Activated naive CD8-positive, alpha-beta T cell treated with anti-CD3 and anti-CD28 coated beads, Interleukin-2, amount 10 ng/mL, durations not matched to agents 7 days and 5 days (primary cell): ENCODE measurements around the gene CKAP4. TPM values are rescaled to one million over a fixed set of nuclear protein-coding genes. Genes with fewer than 3 reads are reported as not detected.

ENCODE experiments used
- ATAC-seq: fragments of 150-1000 bp; cut with Tn5 transposase; one replicate; pipeline ENCODE4 v1.10.0; 2021; ENCODE audit warnings: low read depth, moderate library complexity
- POLR2A ChIA-PET: fragments of 350-600 bp; sonication (Branson Sonifier 250); formaldehyde crosslinking; loops from one replicate; lab custom pipeline; 2021; ENCODE audit warnings: antibody characterized with exemption; lab: Charles Lee
- DNase-seq: peaks from one replicate; pipeline ENCODE4 v3.0.0; 2021
- H3K27ac Mint-ChIP-seq: one replicate; pipeline ENCODE4 v1.8.0; 2022; ENCODE audit warnings: mild to moderate bottlenecking, mixed read lengths
- H3K27me3 Mint-ChIP-seq: one replicate; pipeline ENCODE4 v1.8.0; 2022; ENCODE audit warnings: mild to moderate bottlenecking, moderate library complexity, mixed read lengths
- H3K36me3 Mint-ChIP-seq: one replicate; pipeline ENCODE4 v1.8.0; 2021; ENCODE audit warnings: mild to moderate bottlenecking, mixed read lengths
- H3K4me1 Mint-ChIP-seq: one replicate; pipeline ENCODE4 v1.8.0; 2021; ENCODE audit warnings: mixed read lengths
- H3K4me3 Mint-ChIP-seq: one replicate; pipeline ENCODE4 v1.8.0; 2022; ENCODE audit warnings: mild to moderate bottlenecking, moderate library complexity, mixed read lengths
- H3K9me3 Mint-ChIP-seq: one replicate; pipeline ENCODE4 v1.8.0; 2021; ENCODE audit warnings: mixed read lengths
- total RNA-seq, 2 experiments: library from RNA; stranded (reverse); gene quantifications; one replicate each; pipeline ENCODE4 v1.2.3, GENCODE V29; 2021

The CKAP4 gene
- total RNA-seq, 2 experiments from 2014 or later = 3.9 TPM

DNA sequence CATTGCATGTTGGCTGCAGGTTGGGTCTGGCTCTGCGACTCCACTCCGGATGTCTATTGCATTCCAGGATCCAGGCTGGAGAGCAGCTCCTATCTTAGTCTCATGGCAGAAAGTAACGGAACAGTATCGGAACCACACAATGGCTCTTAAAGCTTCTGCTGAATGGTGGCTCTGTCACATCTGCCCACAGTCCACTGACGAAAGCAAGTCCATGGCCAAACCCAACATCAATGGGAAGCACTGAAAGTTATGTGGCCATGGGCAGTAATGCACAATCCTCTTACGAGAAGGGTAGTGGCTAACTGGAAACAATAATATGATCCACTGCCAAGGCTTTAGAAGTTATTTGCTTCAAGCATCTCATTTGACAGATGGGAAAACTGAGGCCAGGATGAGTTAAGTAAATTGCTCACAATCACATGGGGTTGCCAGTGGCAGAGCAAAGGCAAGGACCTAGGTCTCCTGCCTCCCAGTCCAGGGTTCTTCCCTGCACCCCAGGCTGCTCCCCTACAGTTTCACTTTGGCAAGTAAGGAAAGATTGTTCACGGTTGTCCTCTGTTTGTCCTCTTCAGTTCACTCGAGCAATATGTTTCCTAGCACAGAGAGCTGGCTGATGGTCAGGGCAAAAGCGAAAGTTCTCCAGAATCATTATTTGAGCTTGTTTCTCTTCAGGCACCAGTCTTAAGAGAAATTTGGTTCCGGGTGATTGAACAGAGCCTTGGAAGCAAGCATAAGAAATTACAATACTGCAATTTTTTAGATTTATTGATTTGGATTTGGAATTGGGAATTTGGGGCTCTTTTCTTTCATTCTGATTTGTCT is 54.2 kb downstream of the CKAP4 start:
- no peak overlapping the region for H3K27ac Mint-ChIP-seq
- POLR2A ChIA-PET = no interaction called here
- DNase-seq = no peak
- H3K36me3 Mint-ChIP-seq = no peaks in the 10 kb centered on the region
- H3K27me3 Mint-ChIP-seq = peaks cover 14% of the 10 kb centered on the region
- no peaks in the 10 kb centered on the region for H3K4me1 Mint-ChIP-seq
- no peaks in the 10 kb centered on the region for H3K9me3 Mint-ChIP-seq
- no peak overlapping the region for H3K4me3 Mint-ChIP-seq
- no peak for ATAC-seq

DNA sequence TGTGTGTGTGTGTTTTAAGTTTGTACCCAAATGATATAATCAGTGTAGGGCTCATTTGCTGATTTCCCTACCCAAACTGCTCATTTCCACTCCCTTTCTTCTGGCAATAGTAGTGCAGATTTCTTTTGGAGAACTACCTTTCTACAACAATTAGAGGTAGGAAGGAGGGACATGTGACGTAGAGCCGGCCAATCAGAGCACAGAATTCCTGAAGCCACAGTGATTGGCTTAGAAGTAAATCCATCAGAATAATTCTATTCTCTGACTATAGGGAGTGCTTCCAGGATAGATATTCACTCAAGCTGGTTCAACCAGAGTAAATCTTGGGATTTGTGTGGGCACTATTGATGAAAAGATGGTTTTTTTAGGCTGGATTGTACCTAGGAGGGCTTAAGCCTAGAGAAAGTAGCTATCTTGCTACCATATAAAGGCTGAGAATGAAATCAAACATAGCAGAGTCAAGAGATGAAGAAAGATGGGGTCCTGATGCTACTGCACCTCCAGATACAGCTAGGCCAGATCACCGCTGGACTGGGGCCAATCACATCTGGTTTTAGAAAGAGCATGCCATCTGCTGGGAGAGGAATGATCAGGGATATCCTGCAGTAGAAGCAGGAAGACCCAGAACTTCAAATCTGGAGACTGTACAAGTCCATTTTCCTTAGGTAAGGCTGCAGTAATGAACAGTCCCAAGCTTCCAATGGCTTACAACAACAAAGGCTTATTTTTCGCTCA is 55.0 kb downstream of the CKAP4 start:
- no peak for ATAC-seq
- Mint-ChIP-seq H3K4me1 (no peaks in the 10 kb centered on the region), H3K27me3 (peaks cover 16% of the 10 kb centered on the region), H3K36me3 (no peaks in the 10 kb centered on the region), H3K9me3 (no peaks in the 10 kb centered on the region), H3K27ac (no peak overlapping the region), H3K4me3 (no peak overlapping the region)
- POLR2A ChIA-PET = no interaction called here
- no peak for DNase-seq

DNA sequence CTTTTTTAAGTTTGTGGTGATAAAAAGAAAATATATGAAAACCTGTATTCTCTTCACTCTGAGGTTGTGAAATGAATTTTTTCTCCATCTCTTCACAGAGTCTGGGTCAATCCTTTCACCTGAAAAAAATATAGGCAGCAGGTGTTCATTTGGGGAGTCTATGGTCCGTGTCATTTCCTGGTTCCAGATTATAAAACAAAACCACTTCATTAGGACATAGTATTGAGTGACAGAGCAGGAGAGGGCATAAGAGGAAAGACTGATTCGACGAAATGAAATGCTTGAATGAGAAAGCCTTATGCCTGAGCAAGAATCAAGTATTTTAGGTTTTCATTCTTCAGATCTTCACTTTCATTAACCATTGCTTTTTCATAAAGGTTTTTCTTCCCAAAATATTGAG is 57.2 kb downstream of the CKAP4 start:
- ATAC-seq (no peak), DNase-seq (no peak)
- H3K36me3 Mint-ChIP-seq = no peaks in the 10 kb centered on the region
- no peaks in the 10 kb centered on the region for H3K9me3 Mint-ChIP-seq
- no peak overlapping the region for H3K4me3 Mint-ChIP-seq
- no peak overlapping the region for H3K27ac Mint-ChIP-seq
- POLR2A ChIA-PET = no interaction called here
- H3K4me1 Mint-ChIP-seq = no peaks in the 10 kb centered on the region
- peaks cover 15% of the 10 kb centered on the region for H3K27me3 Mint-ChIP-seq

DNA sequence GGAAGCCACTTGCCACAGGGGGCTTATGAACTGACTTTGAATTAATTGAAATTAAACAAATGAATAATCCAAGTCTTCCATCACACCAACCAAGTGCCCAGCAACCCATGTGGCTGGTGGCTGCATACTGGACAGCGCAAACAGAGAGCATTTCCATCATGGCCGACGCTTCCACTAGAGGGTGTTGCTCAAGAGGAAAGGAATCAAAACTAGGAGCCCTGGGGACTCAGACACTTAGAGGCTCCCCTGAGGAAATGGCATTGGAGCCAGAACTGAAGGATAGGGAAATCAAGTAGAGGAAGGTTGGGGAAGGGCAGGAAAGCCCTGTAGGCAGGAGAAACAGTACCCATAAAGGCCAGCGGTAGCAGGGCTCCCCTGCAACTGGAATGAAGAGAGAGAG is 58.5 kb downstream of the CKAP4 start:
- Mint-ChIP-seq H3K36me3 (no peaks in the 10 kb centered on the region), H3K27me3 (peaks cover 17% of the 10 kb centered on the region), H3K4me3 (no peak overlapping the region), H3K9me3 (no peaks in the 10 kb centered on the region), H3K27ac (no peak overlapping the region), H3K4me1 (no peaks in the 10 kb centered on the region)
- POLR2A ChIA-PET = no interaction called here
- ATAC-seq (no peak), DNase-seq (no peak)

DNA sequence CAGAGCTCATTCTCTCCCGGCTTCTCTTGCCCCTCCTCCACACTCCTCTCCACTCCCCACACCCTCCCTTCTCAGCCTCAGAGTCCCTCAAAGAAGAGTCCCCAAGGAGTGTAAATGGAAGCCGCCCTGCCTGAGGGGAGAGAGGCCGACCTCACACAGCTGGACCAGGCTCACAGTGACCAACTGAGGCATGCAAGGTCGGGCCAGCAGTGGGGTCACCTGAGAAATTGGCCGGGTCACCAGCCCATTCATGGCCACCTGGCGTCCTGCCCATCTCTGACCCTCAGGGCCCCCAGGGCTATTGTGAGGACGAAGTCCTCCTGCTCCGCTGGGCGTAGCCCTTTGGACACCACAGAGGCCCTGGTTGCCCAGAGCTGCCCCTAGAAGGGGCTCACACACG is 59.6 kb downstream of the CKAP4 start:
- no peak for DNase-seq
- Mint-ChIP-seq H3K4me1 (no peaks in the 10 kb centered on the region), H3K27ac (no peak overlapping the region), H3K36me3 (no peaks in the 10 kb centered on the region), H3K27me3 (peaks cover 17% of the 10 kb centered on the region), H3K4me3 (no peak overlapping the region), H3K9me3 (no peaks in the 10 kb centered on the region)
- ATAC-seq = no peak
- POLR2A ChIA-PET = no interaction called here

Other genes starting within 250 kb of the CKAP4 start
- gene NUAK1, start 109.1 kb downstream of the CKAP4 start, total RNA-seq = not detected
- 10 to 100 TPM; 40.9 to 50.8 TPM for gene TCP11L2, start 54.7 kb upstream of the CKAP4 start, total RNA-seq
- 1 to 10 TPM; 4.7 TPM for gene POLR3B, start 109.7 kb upstream of the CKAP4 start, total RNA-seq